NCI-H69 (cell line): Measurements from ENCODE around the gene IDUA.
"Not testable (repeated sequence)": the region's sequence is repeated elsewhere in the genome, so short reads cannot be mapped to it uniquely, and the experiment has no call there.

Experiments
- DNase-seq: peaks from one replicate; lab custom pipeline; 2025; lab: John Stamatoyannopoulos, UW

Gene IDUA

DNA sequence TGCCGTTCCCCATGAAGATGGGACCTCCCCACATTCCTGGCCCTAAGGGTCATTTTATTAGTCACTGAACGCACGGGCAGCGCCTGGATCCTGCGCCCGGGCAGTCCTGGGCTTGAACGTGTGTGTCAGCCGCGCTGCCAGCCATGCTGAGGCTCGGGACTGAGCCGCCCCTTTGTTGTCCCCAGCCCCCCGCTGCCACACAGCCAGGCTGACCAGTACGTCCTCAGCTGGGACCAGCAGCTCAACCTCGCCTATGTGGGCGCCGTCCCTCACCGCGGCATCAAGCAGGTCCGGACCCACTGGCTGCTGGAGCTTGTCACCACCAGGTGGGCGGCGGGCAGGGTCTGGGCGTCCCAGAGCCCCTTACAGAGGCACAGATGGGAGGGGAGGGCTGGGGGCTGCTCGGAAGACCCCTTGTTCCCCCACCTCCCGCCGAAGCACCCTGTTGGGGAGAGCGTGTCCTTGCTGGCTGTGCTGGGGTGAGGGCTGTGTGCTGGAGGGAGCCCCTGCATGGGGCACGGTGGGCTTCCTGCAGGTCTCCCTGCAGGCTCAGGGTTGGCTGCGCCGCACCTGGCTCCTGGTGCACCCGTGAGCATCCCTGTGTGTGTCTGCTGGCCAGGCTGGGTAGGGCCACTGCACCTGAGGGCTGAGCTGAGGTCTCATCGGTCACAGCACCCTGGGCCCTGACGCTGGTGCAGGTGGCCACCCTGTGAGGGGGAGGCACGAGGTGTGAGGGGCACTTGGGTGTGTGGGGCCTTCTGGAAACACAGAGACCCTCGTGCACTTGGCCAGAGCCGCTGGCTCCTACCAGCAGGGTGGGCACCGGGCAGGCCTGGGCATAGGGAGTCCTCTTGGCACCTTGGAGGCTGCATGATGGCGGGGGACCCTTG is 1.0 kb downstream of the IDUA start:
- no peak for DNase-seq

GRCh38 chr4:988726-989721 is 2.2 kb downstream of the IDUA start:
- DNase-seq = no peak

- DNase-seq = no peak
Measured at GRCh38 chr4:989722-990471, 3.1 kb downstream of the IDUA start.

DNA sequence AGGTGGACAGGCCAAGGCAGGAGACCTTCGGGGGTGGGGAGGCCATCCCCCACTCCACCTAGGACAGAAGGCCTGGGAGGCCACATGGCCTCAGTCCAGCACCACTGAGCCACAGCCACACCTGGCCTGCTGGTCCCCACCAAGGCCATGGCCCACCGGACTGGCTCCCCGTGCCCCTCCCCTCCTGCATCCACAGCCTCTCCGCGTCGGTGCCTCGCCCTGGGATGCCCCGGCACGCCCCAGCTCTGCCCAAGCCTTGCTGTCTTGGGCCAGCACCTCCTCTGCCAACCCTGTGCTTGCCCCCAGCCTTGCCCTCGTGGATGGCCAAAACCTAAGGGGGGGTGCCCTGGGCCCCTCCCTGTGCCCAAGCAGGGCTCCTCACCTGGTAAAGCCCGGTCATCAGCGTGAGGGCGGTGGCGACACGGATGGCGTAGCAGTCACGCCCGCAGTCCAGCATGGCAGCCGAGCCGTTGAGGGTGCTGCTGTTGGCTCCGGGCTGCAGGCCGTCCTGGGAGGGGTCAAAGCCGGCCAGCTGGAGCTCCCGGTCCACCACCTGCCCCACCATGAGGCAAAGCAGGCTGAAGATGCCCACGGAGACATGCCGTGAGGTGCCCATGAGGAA is 4.0 kb downstream of the IDUA start:
- DNase-seq = no peak

DNA sequence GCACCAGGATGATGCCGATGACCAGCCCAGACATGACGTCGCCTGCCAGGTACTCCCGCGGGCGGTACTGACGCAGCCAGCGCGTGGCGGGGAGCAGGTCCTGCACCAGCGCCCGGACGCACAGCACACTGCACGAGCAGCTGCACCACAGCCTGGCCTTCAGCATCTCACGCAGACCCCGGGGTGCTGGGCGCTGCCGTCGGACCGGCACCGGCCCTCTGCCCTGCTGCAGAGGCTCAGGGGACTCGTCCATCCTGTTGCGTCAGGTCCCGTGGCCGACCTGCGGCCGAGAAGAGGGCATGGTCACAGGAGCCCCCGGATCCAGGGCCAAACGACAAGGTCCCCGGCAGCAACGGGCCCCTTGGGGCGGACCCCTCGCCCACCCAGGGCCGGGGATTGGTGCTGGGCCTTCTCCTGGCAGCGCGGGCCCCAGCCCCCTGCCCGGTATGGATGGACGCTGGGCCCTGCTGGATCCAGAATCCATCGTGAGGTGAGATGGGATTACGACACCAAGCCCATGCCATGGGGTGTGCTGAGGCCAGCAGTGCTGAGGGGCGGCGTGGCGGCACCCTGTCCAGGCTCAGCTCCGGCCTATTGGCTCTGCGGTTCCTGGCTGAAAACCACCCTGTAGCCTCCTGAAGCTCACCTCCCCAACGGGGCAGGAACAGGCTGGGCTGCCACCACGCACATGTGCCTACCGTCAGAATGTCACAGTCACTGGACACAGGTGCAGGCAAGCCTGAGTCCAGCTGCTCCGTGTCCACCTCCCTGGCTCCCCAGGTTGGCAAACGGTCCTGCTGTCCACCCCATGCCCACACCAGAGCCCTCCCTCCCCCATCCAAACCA is 4.8 kb downstream of the IDUA start:
- DNase-seq = no peak

GRCh38 chr4:992297-993110 is 5.7 kb downstream of the IDUA start:
- DNase-seq = no peak

GRCh38 chr4:993111-994029 is 6.5 kb downstream of the IDUA start, which contains the start of gene SLC26A1:
Gene SLC26A1, minus strand, starts transcription at chr4:993404. Its CDS starts 1,701 bp downstream, at chr4:991703.
- DNase-seq = no peak

GRCh38 chr4:995311-996026 is 8.6 kb downstream of the IDUA start:
- DNase-seq = no peak

DNA sequence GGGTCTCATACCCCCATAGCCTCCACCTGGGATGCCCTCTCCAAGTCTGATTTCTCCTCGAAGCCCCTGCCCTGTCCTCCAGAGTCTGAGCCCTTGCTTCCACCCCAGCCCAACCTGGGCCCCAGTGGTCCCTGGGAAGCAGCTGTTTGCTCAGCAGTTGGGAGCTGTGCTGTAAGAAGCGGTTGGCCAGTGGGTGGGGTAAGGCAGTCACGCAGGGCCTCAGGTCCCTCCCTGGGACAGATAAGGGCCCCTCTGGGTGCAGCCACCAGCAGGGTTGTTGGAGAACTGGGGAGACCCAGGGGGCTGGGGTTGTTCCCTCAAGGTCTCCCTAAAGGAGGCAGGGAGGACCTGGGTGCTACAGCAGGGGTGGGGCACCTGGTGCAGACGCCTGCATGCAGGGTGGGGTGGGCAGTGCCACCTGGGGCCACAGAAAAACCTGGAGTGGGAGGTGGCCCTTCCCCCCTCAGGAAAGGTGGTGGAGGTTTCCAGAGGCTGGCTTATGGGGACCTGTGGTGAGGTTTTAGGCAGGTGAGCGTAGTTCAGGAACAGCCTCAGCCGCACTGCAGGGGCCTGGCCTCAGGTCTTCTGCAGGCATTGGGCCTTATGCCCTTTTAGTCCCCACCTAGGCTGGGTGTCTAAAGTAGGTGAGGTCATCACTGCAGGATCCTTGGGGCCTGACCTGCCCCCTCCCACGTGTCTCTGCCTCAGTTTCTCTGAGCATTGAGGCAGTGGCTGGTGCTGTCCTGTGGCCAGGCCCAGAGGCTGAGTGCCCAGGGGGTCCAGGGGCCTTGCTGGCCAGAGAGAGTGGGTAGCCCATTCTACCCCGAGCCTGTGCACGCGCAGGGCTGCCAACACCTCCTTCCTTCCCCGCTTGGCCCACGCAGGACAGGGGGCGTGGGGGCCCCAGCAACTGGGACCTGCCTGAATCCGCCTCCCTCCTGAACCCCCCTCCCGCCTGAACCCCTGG is 9.5 kb downstream of the IDUA start:
- DNase-seq = no peak

- no peak for DNase-seq
Measured at GRCh38 chr4:996997-997374, 10.1 kb downstream of the IDUA start.

- DNase-seq = peak; percentile 27
Measured at GRCh38 chr4:997375-998071, 10.7 kb downstream of the IDUA start.

DNA sequence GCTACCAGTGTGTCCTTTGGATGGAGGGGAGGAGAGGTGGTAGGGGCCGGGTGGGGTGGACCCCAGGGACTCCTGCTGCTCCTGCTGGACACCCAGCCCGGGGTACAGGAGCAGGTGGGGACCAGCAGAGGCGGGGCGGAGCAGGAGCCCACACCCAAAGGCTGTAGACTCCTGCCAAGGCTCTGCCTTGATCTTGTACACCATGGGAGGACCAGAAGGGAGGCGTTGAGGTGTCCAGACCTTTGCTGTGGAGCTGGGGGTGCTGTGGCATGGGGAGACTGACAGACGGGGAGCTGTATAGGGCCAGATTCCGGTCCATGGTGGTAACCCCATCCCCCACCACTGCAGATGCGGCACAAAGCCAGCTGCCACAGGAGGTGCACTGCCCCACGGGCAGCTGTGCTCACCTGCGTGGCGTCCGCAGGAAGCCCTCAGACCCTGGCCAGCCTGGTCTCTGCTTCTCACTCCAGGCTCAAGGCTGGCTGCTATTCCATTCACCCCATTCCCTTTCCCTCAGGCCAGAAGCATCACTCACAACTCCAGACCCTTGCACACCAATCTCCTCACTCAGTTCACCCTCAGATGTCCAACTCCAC is 11.3 kb downstream of the IDUA start:
- no peak for DNase-seq

- not testable (repeated sequence) for DNase-seq
Measured at GRCh38 chr4:999240-999863, 12.5 kb downstream of the IDUA start.

DNA sequence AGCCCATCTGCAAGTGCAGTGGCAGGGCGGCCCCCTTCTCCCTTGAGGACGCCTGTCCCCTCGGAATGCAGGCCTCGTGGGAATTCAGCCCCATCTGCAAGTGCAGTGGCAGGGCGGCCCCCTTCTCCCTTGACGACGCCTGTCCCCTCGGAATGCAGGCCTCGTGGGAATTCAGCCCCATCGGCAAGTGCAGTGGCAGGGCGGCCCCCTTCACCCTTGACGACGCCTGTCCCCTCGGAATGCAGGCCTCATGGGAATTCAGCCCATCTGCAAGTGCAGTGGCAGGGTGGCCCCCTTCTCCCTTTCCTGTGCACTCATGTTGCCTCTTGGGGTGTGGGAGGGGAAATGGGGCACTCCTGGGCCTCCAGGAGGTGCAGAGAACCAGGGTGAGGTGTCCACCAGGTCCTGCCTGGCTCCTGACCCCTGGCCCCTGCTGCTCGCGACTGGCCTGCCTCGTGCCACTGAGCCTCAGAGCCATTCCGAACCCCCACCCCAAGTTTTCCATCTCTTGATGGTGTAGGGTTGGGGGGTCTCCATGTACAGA is 13.1 kb downstream of the IDUA start:
- no peak for DNase-seq

- no peak for DNase-seq
Measured at GRCh38 chr4:1000686-1001260, 13.9 kb downstream of the IDUA start.
